ENCODE data around the gene MAJIN.

- no peak for TF ChIP-seq CTCF (IDR thresholded peaks at IDR 0.05)
- no peak for TF ChIP-seq NR2C2 (CRISPR knock-in tag; IDR thresholded peaks at IDR 0.05)
- no peak for TF ChIP-seq ATF3 (CRISPR knock-in tag; conservative IDR thresholded peaks at IDR 0.05)
- no peak for TF ChIP-seq FOXJ3 (CRISPR knock-in tag; IDR thresholded peaks at IDR 0.05; ENCODE audit: borderline replicate concordance)
- TF ChIP-seq SMAD3 (CRISPR knock-in tag; IDR thresholded peaks at IDR 0.05; ENCODE audit: borderline replicate concordance) = no peak
- no peak for TF ChIP-seq MAX (CRISPR knock-in tag; IDR thresholded peaks at IDR 0.05)
- no peak for TF ChIP-seq E2F1 (CRISPR knock-in tag; IDR thresholded peaks at IDR 0.05)
- no peak for TF ChIP-seq E2F5 (CRISPR knock-in tag; IDR thresholded peaks at IDR 0.05)
- no peak for TF ChIP-seq ESRRA (CRISPR knock-in tag; IDR thresholded peaks at IDR 0.05; ENCODE audit: borderline replicate concordance)
- no peak for TF ChIP-seq NFYB (CRISPR knock-in tag; conservative IDR thresholded peaks at IDR 0.05; ENCODE audit: low read depth)
- TF ChIP-seq ZNF512 (CRISPR knock-in tag; IDR thresholded peaks at IDR 0.05; ENCODE audit: borderline replicate concordance) = no peak
- TF ChIP-seq CREM (CRISPR knock-in tag; IDR thresholded peaks at IDR 0.05) = no peak
Measured at GRCh38 chr11:64935359-64936081, 36.4 kb downstream of the MAJIN start, which contains the start of gene GPHA2.

Measured in WTC11 (cell line).